OCI-LY7 (cell line): ENCODE data around the gene ERGIC3.

ENCODE experiments used
- EZH2phosphoT487 ChIP-seq: fragments of 200-600 bp; sonication (generic); IDR thresholded peaks from 2 replicates; pipeline ENCODE4 v1.6.1; 2018; ENCODE audit warnings: low read depth, borderline replicate concordance, mild to moderate bottlenecking, mixed run types, antibody characterized with exemption, low read length, moderate library complexity, mixed read lengths
- TF ChIP-seq, protein P1 (sequence below): fragments of 200-600 bp; sonication (generic); conservative IDR thresholded peaks from 2 replicates; pipeline ENCODE4 v1.5.1; 2014; ENCODE audit warnings: mild to moderate bottlenecking, antibody characterized with exemption, low read length, moderate library complexity, mixed read lengths

DNA sequence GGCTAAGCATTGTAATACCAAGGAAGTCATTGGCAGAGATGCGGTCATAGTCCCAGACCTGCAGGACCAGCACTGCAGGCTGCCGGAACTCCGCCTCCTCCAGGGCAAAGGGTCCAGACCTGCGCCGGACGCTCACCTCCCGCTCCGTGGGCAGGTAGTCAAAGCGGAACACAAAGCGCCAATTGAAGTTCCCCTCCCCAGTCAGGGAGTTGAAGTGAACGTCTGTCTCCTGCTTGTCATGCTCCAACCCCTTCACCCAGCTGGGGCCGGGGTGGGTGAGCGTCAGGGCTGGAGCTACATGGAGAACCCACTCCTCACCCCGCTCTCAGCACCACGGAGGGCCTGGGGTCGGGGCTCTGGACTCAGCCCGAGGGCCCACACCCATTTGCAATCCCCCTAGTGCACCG, 18.2 kb downstream of the ERGIC3 start:
- TF ChIP-seq, protein P1, sequence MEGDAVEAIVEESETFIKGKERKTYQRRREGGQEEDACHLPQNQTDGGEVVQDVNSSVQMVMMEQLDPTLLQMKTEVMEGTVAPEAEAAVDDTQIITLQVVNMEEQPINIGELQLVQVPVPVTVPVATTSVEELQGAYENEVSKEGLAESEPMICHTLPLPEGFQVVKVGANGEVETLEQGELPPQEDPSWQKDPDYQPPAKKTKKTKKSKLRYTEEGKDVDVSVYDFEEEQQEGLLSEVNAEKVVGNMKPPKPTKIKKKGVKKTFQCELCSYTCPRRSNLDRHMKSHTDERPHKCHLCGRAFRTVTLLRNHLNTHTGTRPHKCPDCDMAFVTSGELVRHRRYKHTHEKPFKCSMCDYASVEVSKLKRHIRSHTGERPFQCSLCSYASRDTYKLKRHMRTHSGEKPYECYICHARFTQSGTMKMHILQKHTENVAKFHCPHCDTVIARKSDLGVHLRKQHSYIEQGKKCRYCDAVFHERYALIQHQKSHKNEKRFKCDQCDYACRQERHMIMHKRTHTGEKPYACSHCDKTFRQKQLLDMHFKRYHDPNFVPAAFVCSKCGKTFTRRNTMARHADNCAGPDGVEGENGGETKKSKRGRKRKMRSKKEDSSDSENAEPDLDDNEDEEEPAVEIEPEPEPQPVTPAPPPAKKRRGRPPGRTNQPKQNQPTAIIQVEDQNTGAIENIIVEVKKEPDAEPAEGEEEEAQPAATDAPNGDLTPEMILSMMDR, result no peak
- TF ChIP-seq EZH2phosphoT487, result no peak
